K562 (cell line): ENCODE measurements around the gene CNRIP1. TPM values are rescaled to one million over a fixed set of nuclear protein-coding genes. Genes with fewer than 3 reads are reported as not detected.
A peak's percentile ranks its signal among the peaks of the same experiment; 100 is the strongest.

Experiments used
- ATAC-seq: fragments of 200-7000 bp; cut with Tn5 transposase; 3 replicates; pipeline ENCODE4 v1.9.1; 2020; ENCODE audit warnings: moderate library complexity
- BruUV-seq: library from RNA; stranded (reverse); fragments of 400-500 nt; replicated peaks from 2 replicates; lab custom pipeline; 2021; lab: Mats Ljungman, UMichigan
- CTCF ChIA-PET: fragments of 300-600 bp; formaldehyde crosslinking; extraction: SDS; loops from one replicate; lab custom pipeline; 2021; ENCODE audit warnings: low intra/inter-chr PET ratio; lab: Yijun Ruan, JAX
- POLR2A ChIA-PET: fragments of 300-600, 350-650 bp; sonication (Branson Sonifier 250); formaldehyde crosslinking; extraction: SDS; loops from one replicate; lab custom pipeline; 2021; ENCODE audit warnings: antibody characterized with exemption, inconsistent platforms; lab: Yijun Ruan, JAX
- DNase-seq, 4 experiments: peaks; one replicate each; pipeline versions ENCODE4 v3.0.0 to v3.0.0-alpha.2; 2011 to 2018; ENCODE audit warnings: low spot score in 3 of 4, mixed read lengths in 3 of 4; ENCODE audit errors: extremely low read depth in 1 of 4
- FAIRE-seq: peaks from 2 replicates; lab custom pipeline; 2011; peaks lifted over from hg19 to GRCh38; lab: Jason Lieb, UNC
- H2AFZ ChIP-seq: 2 replicates; pipeline ENCODE4 v1.6.0; 2011; ENCODE audit warnings: low read depth, low read length, control low read depth, inconsistent platforms
- H3K27ac ChIP-seq: fragments of 200-600 bp; 3 replicates; pipeline ENCODE4 v1.8.0; 2011; ENCODE audit warnings: low read depth, mild to moderate bottlenecking, control low read depth, inconsistent platforms, low read length, moderate library complexity, mixed read lengths; ENCODE audit errors: extremely low read depth
- H3K27me3 ChIP-seq, 2 experiments: fragments of 300-600 bp in 1 of 2; 2 replicates in 1 of 2; 3 replicates in 1 of 2; pipeline versions ENCODE4 v1.6.0 to v1.8.0; 2011; ENCODE audit warnings: inconsistent platforms in 2 of 2, low read length in 2 of 2, mild to moderate bottlenecking in 1 of 2, mixed read lengths in 1 of 2, moderate library complexity in 1 of 2; ENCODE audit not compliant: control insufficient read depth in 2 of 2, insufficient read depth in 2 of 2
- H3K36me3 ChIP-seq: fragments of 300-600 bp; 3 replicates; pipeline ENCODE4 v1.8.0; 2011; ENCODE audit warnings: mild to moderate bottlenecking, low read length, inconsistent platforms; ENCODE audit not compliant: control insufficient read depth, insufficient read depth
- H3K4me1 ChIP-seq, 2 experiments: fragments of 200-600 bp in 1 of 2; replicated peaks in 1 of 2; 2 replicates in 1 of 2; 3 replicates in 1 of 2; pipeline versions ENCODE4 v1.5.1 to v1.8.0; 2011; ENCODE audit warnings: inconsistent platforms in 2 of 2, low read length in 2 of 2, mild to moderate bottlenecking in 1 of 2, mixed read lengths in 1 of 2, moderate library complexity in 1 of 2; ENCODE audit not compliant: control insufficient read depth in 2 of 2, insufficient read depth in 2 of 2
- H3K4me2 ChIP-seq: 2 replicates; pipeline ENCODE4 v1.6.1; 2011; ENCODE audit warnings: low read length, control low read depth, inconsistent platforms, mixed read lengths; ENCODE audit not compliant: insufficient read depth
- H3K4me3 ChIP-seq: fragments of 200-600 bp; sonication (generic), shearing (Covaris generic); 2 replicates; pipeline ENCODE4 v1.5.1; 2016; ENCODE audit warnings: control low read depth, inconsistent platforms
- H3K79me2 ChIP-seq: fragments of 200-600 bp; 3 replicates; pipeline ENCODE4 v1.8.0; 2011; ENCODE audit warnings: low read length, inconsistent platforms; ENCODE audit not compliant: control insufficient read depth, insufficient read depth
- H3K9ac ChIP-seq, 2 experiments: 2 replicates each; pipeline versions ENCODE4 v1.6.0 to v1.6.1; 2011; ENCODE audit warnings: low read depth in 2 of 2, low read length in 2 of 2, control low read depth in 1 of 2, inconsistent platforms in 1 of 2, mild to moderate bottlenecking in 1 of 2, mixed read lengths in 1 of 2; ENCODE audit not compliant: insufficient read depth in 1 of 2
- H3K9me1 ChIP-seq: one replicate; pipeline ENCODE4 v1.6.0; 2011; ENCODE audit warnings: inconsistent platforms, mild to moderate bottlenecking, low read length, moderate library complexity; ENCODE audit not compliant: control insufficient read depth, insufficient read depth
- H3K9me3 ChIP-seq: replicated peaks from 2 replicates; pipeline ENCODE4 v1.5.1; 2011; ENCODE audit warnings: low read depth, low read length, inconsistent platforms; ENCODE audit not compliant: control insufficient read depth, insufficient read depth
- H4K20me1 ChIP-seq: replicated peaks from 2 replicates; pipeline ENCODE4 v1.6.1; 2011; ENCODE audit warnings: low read length, inconsistent platforms, mixed read lengths; ENCODE audit not compliant: control insufficient read depth, insufficient read depth
- BCLAF1 ChIP-seq, 2 experiments: fragments of 450-650 bp in 1 of 2; IDR thresholded peaks; 2 replicates each; pipeline ENCODE4 v1.6.1; 2011 to 2017; ENCODE audit warnings: low read depth in 2 of 2, antibody characterized with exemption in 1 of 2, borderline replicate concordance in 1 of 2, low read length in 1 of 2, mild to moderate bottlenecking in 1 of 2, mixed read lengths in 1 of 2; ENCODE audit not compliant: control insufficient read depth in 1 of 2
- MAFF ChIP-seq: IDR thresholded peaks from 2 replicates; pipeline ENCODE4 v1.6.1; 2012; ENCODE audit warnings: low read length, improper control_type of control experiment
- MAFG ChIP-seq: fragments of 450-650 bp; conservative IDR thresholded peaks from 2 replicates; pipeline ENCODE4 v1.6.1; 2016; ENCODE audit warnings: missing genetic modification characterization, missing compliant biosample characterization
- PRDM10 ChIP-seq: fragments of 450-650 bp; IDR thresholded peaks from 2 replicates; pipeline ENCODE4 v1.6.1; 2018; ENCODE audit not compliant: partially characterized antibody
- ZNF316 ChIP-seq: fragments of 450-650 bp; IDR thresholded peaks from 2 replicates; pipeline ENCODE4 v1.6.1; 2016
- WGBS: fragments of 100-300 bp; shearing (Covaris generic); methylation state at CpG from one replicate; pipeline ENCODE4 v1.1.6; 2016; ENCODE audit warnings: low coverage, mixed read lengths; ENCODE audit not compliant: insufficient coverage; ENCODE audit errors: missing lambda C conversion rate; 5-methylcytosine and 5-hydroxymethylcytosine counted together
- in situ Hi-C: fragments of 300-500 bp; cut with MboI; formaldehyde crosslinking; loops from 4 replicates; pipeline ENCODE4 v1.15.0; 2018; ENCODE audit warnings: inconsistent platforms, mixed read lengths
- intact Hi-C: fragments of 100-400 bp; cut with micrococcal nuclease; formaldehyde crosslinking; loops from 2 replicates; pipeline ENCODE4 v1.14.2; 2022
- polyA plus RNA-seq, 8 experiments: library from polyadenylated mRNA; depleted of rRNA in 4 of 8; stranded (reverse) in 5 of 8; unstranded in 3 of 8; fragments of >200 nt; fragmentation: Nextera tagmentation in 2 of 8; fragmentation: Illumina TruSeq in 1 of 8; extraction: Ambion mirVana in 2 of 8; extraction: Trizol in 1 of 8; gene quantifications; 2 replicates each; pipeline versions ENCODE4 v1.2.1 to v1.2.3, GENCODE V29; 2011 to 2014; ENCODE audit warnings: inconsistent platforms in 1 of 8, missing spikeins in 1 of 8
- total RNA-seq, 7 experiments: library from RNA; depleted of rRNA in 6 of 7; stranded (reverse); fragments of >200 nt in 6 of 7; fragmentation: Illumina TruSeq in 2 of 7; extraction: Trizol in 2 of 7; gene quantifications; 2 replicates each; pipeline versions ENCODE4 v1.2.1 to v1.2.3, GENCODE V29; 2011 to 2021; ENCODE audit warnings: low replicate concordance in 1 of 7

The CNRIP1 gene
- total and polyA plus RNA-seq, 9 of the 15 experiments (the other 6 are each of a cell fraction or from before 2014, with no cell fraction given), result 0.59 to 2.1 (median 1.5) TPM

DNA sequence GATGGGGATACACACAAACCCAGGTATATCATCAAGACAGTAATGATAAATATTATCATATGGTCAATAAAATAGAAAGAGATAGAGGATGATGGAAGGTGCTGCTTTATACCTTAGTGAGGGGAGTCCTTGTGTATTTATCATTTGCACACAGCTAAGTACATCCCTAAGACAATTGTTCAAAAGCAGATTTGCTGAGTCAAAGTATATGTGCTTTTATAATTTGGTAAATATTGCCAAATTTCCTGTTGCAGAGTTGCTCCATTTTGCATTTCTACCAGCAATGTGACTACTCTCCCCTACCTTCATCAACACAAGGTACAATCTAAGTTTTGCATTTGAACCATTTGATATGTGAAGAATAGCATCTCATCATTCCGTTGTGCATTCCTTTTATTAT, 22.7 kb upstream of the CNRIP1 start:
- TF ChIP-seq ZNF316 (peak; percentile 56), PRDM10 (peak; percentile 82), BCLAF1 (IDR thresholded peaks at IDR 0.05; ENCODE audit: borderline replicate concordance in 1 of 2, control insufficient read depth in 1 of 2, low read depth in 2 of 2, low read length in 1 of 2) (no peak), MAFG (tag) (0 out of 2 replicates have a peak, but pooled peaks have one; percentile 8), MAFF (0 out of 2 replicates have a peak, but pooled peaks have one; percentile 7)
- H3K79me2 ChIP-seq, result no peaks in the 10 kb centered on the region
- BruUV-seq, result no TSS peak

More for the DNA sequence above, 22.7 kb upstream of the CNRIP1 start:
- no peak overlapping the region for H3K4me3 ChIP-seq
- CTCF ChIA-PET, result no interaction called here
- no peaks in the 10 kb centered on the region for H3K9me1 ChIP-seq
- in situ Hi-C loops, result no loop called here
- FAIRE-seq (no peak), DNase-seq (no peak), ATAC-seq (no peak)
- intact Hi-C loops, result no loop called here
- H3K4me2 ChIP-seq, result no peak overlapping the region
- H3K27ac ChIP-seq, result no peak overlapping the region
- no peaks in the 10 kb centered on the region for H3K27me3 ChIP-seq
- no peaks in the 10 kb centered on the region; a peak in 2 of 5 replicates for H3K4me1 ChIP-seq
- no peaks in the 10 kb centered on the region for H3K36me3 ChIP-seq
- WGBS, result 65% methylated on average over 1 of the region's 1 CpG
- no peaks in the 10 kb centered on the region for H3K9me3 ChIP-seq
- no peaks in the 10 kb centered on the region for H4K20me1 ChIP-seq
- H2AFZ ChIP-seq, result no peak overlapping the region
- POLR2A ChIA-PET, result no interaction called here
- H3K9ac ChIP-seq, result no peak overlapping the region
